Ascending aorta (tissue), 2 donors: ENCODE data around the gene CPM. TPM values are rescaled to one million over a fixed set of nuclear protein-coding genes. Genes with fewer than 3 reads are reported as not detected.
"Not testable (repeated sequence)": the region's sequence is repeated elsewhere in the genome, so short reads cannot be mapped to it uniquely, and the experiment has no call there.

ENCODE experiments used
- DNase-seq, 2 donors: peaks; one replicate each; pipeline ENCODE4 v3.0.0-alpha.2; 2019; ENCODE audit warnings: low spot score in 2 of 2
- H3K27ac ChIP-seq, 2 donors: fragments of 200-600 bp; sonication (generic); one replicate each; pipeline ENCODE4 v1.5.1; 2016 to 2017; ENCODE audit warnings: mild to moderate bottlenecking in 1 of 2
- H3K27me3 ChIP-seq: fragments of 200-600 bp; sonication (generic); one replicate; pipeline ENCODE4 v1.5.1; 2017
- H3K36me3 ChIP-seq, 2 donors: fragments of 200-600 bp; sonication (generic); one replicate each; pipeline ENCODE4 v1.5.1; 2016
- H3K4me1 ChIP-seq, 2 donors: fragments of 200-600 bp; sonication (generic); one replicate each; pipeline ENCODE4 v1.5.1; 2016 to 2017; ENCODE audit warnings: mild to moderate bottlenecking in 1 of 2
- H3K4me3 ChIP-seq, 2 donors: fragments of 200-600 bp; sonication (generic); one replicate each; pipeline ENCODE4 v1.5.1; 2016 to 2017; ENCODE audit warnings: mild to moderate bottlenecking in 1 of 2
- H3K9me3 ChIP-seq, 2 donors: fragments of 200-600 bp; sonication (generic); one replicate each; pipeline ENCODE4 v1.5.1; 2016
- intact Hi-C: fragments of 100-400 bp; cut with DNase I; formaldehyde crosslinking; loops from one replicate; pipeline ENCODE4 v1.15.1; 2023
- total RNA-seq: library from RNA; depleted of rRNA; stranded (reverse); fragments of >200 nt; gene quantifications from one replicate; pipeline ENCODE4 v1.1.0, GENCODE V29; 2016
- TF ChIP-seq, protein P1 (sequence below), 3 experiments: fragments of 200-600 bp in 2 of 3; fragments of 450-650 bp in 1 of 3; sonication (generic) in 2 of 3; IDR thresholded peaks; one replicate each; pipeline ENCODE4 v1.5.1; 2016 to 2019; ENCODE audit warnings: antibody characterized with exemption in 3 of 3, mild to moderate bottlenecking in 1 of 3, moderate library complexity in 1 of 3

Gene CPM
- total RNA-seq, 1 donor from 2014 or later, result 48.1 TPM

GRCh38 chr12:68863886-68864454 lies 69.0 kb downstream of the CPM start:
- H3K9me3 ChIP-seq, H3K27me3 ChIP-seq, H3K4me3 ChIP-seq, H3K36me3 ChIP-seq, intact Hi-C loops, H3K27ac ChIP-seq, H3K4me1 ChIP-seq, DNase-seq: not testable (repeated sequence)
- TF ChIP-seq, protein P1, sequence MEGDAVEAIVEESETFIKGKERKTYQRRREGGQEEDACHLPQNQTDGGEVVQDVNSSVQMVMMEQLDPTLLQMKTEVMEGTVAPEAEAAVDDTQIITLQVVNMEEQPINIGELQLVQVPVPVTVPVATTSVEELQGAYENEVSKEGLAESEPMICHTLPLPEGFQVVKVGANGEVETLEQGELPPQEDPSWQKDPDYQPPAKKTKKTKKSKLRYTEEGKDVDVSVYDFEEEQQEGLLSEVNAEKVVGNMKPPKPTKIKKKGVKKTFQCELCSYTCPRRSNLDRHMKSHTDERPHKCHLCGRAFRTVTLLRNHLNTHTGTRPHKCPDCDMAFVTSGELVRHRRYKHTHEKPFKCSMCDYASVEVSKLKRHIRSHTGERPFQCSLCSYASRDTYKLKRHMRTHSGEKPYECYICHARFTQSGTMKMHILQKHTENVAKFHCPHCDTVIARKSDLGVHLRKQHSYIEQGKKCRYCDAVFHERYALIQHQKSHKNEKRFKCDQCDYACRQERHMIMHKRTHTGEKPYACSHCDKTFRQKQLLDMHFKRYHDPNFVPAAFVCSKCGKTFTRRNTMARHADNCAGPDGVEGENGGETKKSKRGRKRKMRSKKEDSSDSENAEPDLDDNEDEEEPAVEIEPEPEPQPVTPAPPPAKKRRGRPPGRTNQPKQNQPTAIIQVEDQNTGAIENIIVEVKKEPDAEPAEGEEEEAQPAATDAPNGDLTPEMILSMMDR (IDR thresholded peaks at IDR 0.05), result peak; percentile 4 to 41 (median 25)

- intact Hi-C loops, result no loop called here
- H3K27ac ChIP-seq, result no peak overlapping the region
- no peaks in the 10 kb centered on the region for H3K4me1 ChIP-seq
- no peak for DNase-seq
- no peaks in the 10 kb centered on the region for H3K9me3 ChIP-seq
- TF ChIP-seq, protein P1 (IDR thresholded peaks at IDR 0.05), result no peak
- H3K27me3 ChIP-seq, result no peaks in the 10 kb centered on the region
- no peaks in the 10 kb centered on the region for H3K36me3 ChIP-seq
- no peak overlapping the region for H3K4me3 ChIP-seq
These were observed 69.7 kb downstream of the CPM start for GRCh38 chr12:68863109-68863770.

DNA sequence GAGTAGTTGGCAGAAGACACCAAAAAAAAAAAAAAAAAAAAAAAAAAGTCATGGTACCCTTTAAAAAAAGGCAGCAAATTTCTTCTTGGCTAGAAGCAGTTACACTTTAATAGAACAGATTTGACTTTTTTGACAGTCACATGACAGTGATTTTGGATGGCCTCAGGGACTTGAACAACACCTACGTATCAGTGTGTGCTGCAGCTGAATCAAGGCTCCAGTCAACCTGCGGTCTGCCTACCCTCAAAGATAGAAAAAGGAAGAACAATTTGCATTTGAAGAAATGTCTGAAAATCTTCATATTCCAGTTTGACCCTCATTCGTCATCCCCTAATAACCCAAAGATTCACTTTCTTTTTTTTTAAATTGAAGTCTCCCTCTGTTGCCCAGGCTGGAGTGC lies 71.1 kb downstream of the CPM start:
- DNase-seq, result no peak
- Histone ChIP-seq H3K27me3 (no peaks in the 10 kb centered on the region), H3K4me1 (no peaks in the 10 kb centered on the region), H3K36me3 (no peaks in the 10 kb centered on the region), H3K27ac (no peak overlapping the region), H3K4me3 (no peak overlapping the region), H3K9me3 (no peaks in the 10 kb centered on the region)
- TF ChIP-seq, protein P1 (IDR thresholded peaks at IDR 0.05), result no peak
- intact Hi-C loops, result no loop called here

DNA sequence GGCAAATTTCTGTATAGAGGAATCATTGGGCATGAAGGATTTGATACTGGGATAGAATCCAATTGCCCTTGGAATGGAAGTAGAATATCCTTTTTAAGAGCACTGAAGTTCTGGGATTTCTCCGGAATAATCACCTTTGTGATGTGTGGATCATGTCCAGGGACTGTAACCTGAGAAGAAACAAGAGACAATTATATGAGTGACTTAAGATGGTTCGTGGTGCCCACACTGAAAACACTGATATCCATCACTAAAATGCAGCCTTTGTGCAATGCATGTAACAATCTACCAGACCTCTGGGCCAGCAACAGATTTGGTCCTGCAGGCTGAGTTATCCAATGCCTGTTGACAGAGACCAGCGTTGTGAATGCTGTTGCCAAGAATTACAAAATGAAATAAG lies 76.5 kb downstream of the CPM start:
- no peak for DNase-seq
- Histone ChIP-seq H3K27ac (no peak overlapping the region), H3K4me3 (no peak overlapping the region), H3K4me1 (no peaks in the 10 kb centered on the region), H3K27me3 (no peaks in the 10 kb centered on the region), H3K36me3 (no peaks in the 10 kb centered on the region), H3K9me3 (no peaks in the 10 kb centered on the region)
- TF ChIP-seq, protein P1 (IDR thresholded peaks at IDR 0.05), result no peak
- intact Hi-C loops, result no loop called here

GRCh38 chr12:68855771-68856170 lies 77.2 kb downstream of the CPM start:
- no peak overlapping the region for H3K27ac ChIP-seq
- H3K4me3 ChIP-seq, result no peak overlapping the region
- H3K27me3 ChIP-seq, result no peaks in the 10 kb centered on the region
- H3K36me3 ChIP-seq, result no peaks in the 10 kb centered on the region
- DNase-seq, result no peak
- TF ChIP-seq, protein P1 (IDR thresholded peaks at IDR 0.05), result no peak
- intact Hi-C loops, result no loop called here
- H3K4me1 ChIP-seq, result no peaks in the 10 kb centered on the region
- no peaks in the 10 kb centered on the region for H3K9me3 ChIP-seq
